ENCODE measurements around the gene RAB31.

Gene RAB31

GRCh38 chr18:9861157-9861556 is 153.1 kb downstream of the RAB31 start:
- DNase-seq (ENCODE audit: low read depth, low spot score) = no peak

DNA sequence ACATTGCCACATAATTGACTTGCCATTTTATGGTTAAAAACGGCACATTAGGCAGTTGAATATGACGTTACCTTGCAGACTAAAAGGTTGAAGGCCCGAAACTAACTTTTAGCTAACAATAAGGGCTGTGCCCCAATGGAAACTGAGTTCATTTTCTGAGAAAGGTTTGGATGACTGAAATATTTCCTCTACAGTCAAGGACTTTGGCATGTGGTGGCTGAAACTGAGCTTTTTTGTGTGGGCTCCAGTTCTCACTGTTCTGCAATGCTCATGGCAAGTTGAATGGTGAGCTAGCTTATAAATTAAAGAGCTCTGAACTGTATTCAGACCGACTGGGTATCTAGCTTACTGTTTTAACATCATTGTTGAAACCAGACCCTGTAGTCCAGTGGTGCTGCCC is 153.8 kb downstream of the RAB31 start:
- no peak for DNase-seq (ENCODE audit: low read depth, low spot score)

DNA sequence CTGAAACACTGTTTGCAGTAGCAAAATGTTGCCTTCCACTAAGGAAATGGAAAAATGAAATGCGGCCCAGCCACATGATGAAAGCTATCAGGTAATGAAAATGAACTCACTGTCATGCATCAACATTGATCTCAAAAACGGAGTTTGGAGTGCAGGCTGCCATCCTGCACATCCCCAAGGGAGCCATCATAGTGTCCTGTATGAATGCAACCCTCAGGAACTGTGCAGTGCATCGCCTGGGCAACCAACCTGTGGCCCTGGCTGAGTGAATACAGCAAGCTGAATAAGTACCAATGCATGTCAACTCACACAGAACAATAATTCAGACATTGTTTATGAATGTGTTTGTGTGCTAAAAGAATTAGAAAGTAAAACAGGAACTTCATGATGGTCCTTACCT is 154.6 kb downstream of the RAB31 start:
- DNase-seq (ENCODE audit: low read depth, low spot score) = no peak

DNA sequence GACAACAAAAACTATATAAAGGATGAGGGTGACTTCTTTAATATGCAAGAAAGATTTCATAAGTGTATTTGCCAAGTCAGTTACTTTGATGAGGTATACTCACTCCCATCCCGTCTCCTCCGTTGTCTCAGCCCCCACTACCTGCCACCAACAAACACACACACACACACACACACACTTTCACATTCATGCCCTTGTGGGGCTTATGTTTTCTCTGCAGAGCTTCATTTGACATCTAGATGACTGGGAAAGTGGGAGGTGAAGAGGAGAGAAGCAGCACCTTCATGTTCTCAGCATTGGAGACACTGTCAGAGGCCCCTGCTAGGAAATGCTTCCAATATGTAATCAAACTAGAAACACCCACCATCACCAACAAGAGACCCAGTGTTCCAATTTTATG is 155.2 kb downstream of the RAB31 start:
- no peak for DNase-seq (ENCODE audit: low read depth, low spot score)

- no peak for DNase-seq (ENCODE audit: low read depth, low spot score)
Observed at GRCh38 chr18:9865764-9866490, 157.8 kb downstream of the RAB31 start.

- no peak for DNase-seq (ENCODE audit: low read depth, low spot score)
Observed at GRCh38 chr18:9866627-9867026, 158.5 kb downstream of the RAB31 start.

DNA sequence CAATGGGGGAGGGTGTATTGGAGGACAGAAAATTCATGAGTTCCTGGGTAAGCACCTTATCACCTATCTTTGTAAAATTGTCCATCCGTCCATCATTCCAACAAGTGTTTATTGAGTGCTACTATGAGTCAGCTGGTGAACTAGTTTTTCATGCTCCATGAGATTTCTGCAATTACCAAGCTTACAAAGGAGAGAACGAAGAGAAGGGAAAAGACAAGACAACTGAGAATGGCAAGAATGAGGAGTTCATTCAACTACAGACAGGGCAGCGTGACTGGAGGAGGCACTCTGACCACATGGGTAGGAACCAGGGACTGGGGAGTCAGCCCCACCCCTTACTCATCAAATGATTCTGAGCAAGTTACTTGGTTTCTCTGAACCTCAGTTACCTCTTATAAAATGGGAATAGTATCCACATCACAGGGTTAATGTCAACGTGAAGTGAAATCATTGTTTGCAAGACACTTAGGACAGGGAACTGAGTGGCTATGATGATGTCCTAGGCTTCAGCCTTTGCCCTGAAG is 159.0 kb downstream of the RAB31 start:
- no peak for DNase-seq (ENCODE audit: low read depth, low spot score)

DNA sequence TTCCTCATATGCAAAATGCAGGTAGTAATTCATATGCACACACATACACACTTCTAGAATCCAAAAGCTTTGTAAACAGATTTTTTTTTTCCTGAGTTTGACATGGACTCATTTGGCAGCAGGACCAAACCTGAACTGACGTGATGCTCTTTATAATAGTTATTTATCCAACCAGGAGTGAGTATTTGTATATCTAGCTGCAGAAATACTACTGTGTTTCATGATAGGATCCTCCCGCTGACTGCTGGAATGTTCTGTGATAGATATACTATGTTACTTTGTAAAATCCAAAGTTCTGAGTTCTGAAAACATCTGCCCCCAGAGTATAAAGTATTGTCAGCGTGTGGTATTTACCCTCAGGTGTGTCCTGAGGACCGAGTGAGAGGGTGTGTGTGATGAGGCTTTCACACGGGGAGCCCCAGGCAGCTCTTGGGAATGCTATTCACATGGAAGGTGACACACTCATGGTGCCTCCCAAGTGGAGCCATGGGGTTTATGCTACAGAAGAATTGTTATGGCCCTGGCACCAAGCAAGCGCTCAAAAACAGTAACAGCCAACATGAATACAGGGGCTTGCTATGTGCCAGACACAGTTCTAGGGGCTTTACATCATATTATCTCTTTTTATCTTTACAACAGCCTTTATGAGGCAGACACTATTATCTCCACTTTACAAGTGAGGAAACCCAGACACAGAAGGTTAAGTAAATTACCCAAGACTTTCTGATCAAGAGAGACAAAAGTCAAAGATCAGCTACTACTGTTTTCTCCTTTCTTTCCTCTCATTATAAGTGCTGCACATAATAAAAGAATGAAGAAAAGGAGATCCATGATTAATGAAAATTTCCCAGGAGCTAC is 161.0 kb downstream of the RAB31 start:
- no peak for DNase-seq (ENCODE audit: low read depth, low spot score)

- DNase-seq (ENCODE audit: low read depth, low spot score) = no peak
Observed at GRCh38 chr18:9869715-9870430, 161.8 kb downstream of the RAB31 start.

GRCh38 chr18:9870431-9871008 is 162.4 kb downstream of the RAB31 start:
- DNase-seq (ENCODE audit: low read depth, low spot score) = no peak

GRCh38 chr18:9871244-9871746 is 163.2 kb downstream of the RAB31 start:
- DNase-seq (ENCODE audit: low read depth, low spot score) = no peak

DNA sequence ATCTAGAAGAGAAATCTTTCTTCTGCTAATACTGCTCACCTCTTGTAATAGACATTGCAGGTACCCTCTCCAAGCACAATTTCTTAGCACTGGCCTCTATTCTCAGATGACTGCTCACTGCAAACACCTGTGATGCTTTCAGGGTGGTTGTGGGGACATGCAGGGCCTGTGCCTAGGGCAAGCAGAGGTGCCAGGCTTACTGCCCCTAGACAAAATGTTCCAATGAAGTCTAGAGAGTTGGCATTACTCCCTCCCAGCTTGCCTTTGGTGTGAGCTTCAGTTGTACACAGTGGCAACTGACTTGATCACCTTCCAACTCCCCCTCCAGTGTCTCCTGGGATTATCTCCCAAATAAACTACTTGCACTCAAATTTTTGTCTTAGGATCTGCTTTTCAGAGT is 164.7 kb downstream of the RAB31 start:
- no peak for DNase-seq (ENCODE audit: low read depth, low spot score)

DNA sequence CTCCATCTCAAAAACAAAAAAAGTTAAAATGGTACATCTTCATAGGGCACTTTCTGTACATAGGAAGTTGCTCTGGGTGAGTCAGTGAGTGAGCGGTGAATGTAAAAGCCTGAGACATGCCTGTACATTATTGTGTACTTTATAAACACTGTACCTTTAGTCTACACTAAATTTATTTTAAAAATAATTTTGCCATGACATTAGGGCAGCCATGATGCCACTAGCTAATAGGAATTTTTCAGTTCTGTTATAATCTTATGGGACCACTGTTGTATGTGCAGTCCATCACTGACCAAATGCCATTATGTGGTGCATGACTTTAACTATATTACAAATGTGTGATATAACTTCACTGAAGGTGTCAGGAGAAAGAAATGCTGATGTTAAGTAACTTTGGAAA is 166.6 kb downstream of the RAB31 start:
- DNase-seq (ENCODE audit: low read depth, low spot score) = no peak

- no peak for DNase-seq (ENCODE audit: low read depth, low spot score)
Observed at GRCh38 chr18:9876212-9876866, 168.2 kb downstream of the RAB31 start.

- no peak for DNase-seq (ENCODE audit: low read depth, low spot score)
Observed at GRCh38 chr18:9876867-9877654, 169.0 kb downstream of the RAB31 start.

- no peak for DNase-seq (ENCODE audit: low read depth, low spot score)
Observed at GRCh38 chr18:9877655-9878014, 169.5 kb downstream of the RAB31 start.

DNA sequence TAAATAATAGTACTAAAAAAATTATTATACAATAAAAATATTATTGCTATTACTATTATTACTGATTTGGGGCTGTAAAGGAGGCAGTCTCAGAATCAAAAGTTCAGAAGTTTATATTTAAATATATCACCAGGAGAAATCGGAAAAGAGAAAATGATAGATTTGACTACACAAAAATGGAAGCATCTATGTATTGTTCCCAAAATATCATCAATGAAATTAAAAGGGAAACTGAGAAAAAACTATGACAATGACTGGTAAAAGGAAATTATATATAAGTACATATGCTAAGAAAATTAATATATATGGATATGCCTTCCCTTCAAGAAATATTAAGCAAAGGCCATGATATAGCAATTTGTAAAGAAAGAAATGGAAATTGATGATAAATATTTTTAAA is 170.0 kb downstream of the RAB31 start:
- DNase-seq (ENCODE audit: low read depth, low spot score) = no peak

DNA sequence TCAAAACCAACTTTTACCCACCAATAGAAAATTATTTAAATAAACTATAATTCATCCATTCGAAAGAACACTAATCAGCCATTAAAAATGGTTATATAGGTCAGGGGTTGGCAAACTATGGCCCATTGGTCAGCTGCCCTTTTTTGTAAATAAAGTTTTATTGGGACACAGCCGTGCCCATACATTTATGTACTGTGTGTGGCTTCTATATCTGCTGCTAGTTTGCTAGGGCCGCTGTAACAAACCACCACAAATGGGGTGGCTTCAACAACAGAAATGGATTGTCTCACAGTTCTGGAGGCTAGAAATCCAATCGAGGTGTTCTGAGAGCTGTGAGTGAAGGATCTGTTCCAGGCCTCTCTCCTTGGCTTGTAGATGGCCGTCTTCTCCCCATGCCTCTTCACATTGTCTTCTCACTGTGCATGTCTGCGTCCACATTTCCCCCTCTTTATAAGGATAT is 170.7 kb downstream of the RAB31 start:
- DNase-seq (ENCODE audit: low read depth, low spot score) = no peak

DNA sequence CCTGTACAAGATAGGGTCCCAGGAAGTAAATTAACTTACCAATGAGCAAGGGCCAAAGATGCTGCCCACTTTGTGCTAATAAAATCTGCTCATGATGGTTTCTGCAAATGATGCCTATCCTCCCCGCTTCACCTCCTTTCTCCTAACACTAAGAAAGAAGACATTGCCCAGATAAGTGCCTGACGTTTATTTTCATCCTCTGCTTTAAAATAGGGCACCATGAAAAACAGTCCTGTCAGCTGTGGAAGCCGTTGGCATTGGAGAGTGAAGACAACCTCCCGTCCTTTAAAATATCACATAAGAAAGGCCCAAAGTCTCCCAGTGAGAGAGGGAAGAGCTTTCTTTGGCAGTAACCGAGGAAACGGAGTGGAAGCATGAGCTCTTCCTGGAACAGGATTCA is 176.0 kb downstream of the RAB31 start:
- DNase-seq (ENCODE audit: low read depth, low spot score) = no peak

- no peak for DNase-seq (ENCODE audit: low read depth, low spot score)
Observed at GRCh38 chr18:9884532-9885140, 176.5 kb downstream of the RAB31 start.

Measured in iPS DF 19.7 (cell line).